Measurements from ENCODE around the gene GMDS. TPM values are rescaled to one million over a fixed set of nuclear protein-coding genes. Genes with fewer than 3 reads are reported as not detected.

GMDS gene
- total RNA-seq, 4 donors from 2014 or later: 3.4 to 7.2 (median 4.6) TPM

DNA sequence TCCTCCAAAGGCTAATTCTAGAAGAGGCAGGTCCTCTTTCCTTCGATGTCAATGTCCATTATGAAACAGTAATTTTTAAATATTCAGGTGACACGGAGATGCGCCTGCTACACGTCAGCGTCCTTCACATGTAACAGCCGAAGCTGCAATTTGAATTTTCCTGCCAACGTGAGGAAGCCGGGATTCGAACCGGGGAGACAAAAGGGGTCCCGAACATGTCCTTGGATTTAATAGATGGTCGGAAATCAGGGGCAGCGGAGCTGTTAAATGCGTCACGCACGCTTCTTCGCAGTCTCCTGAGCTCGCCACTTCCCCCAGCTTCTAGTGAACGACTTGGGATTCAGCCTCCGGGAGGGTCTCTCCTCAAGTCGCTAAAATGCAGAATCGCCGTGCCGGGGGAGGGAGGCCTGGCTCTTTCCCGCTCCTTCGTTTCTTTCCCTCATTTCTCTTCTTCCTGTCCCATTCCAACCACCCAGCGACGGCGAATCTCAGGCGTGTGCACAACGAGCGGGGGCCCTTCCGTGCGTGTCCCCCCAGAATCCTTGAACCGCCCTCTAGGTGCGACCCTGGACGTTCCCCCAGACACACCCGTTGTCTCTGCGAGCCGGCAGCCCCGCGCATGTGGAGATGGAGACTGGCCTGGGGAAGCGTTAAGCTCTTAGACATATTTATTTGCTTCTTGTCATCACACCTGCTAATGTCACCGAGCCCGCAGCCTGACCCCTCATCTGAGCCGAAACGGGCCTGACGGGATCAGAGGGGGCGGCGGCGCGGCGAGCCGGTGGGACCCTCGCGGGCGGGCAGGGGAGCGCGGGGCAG, 637.0 kb downstream of the GMDS start:
- no peak overlapping the region for H3K27ac ChIP-seq
- peak overlapping the region in 2 of 4 donors; percentile 54 to 62 for H3K4me3 ChIP-seq
- H3K27me3 ChIP-seq: peaks cover 81 to 84% (median 84%) of the 10 kb centered on the region in 3 donors
- ATAC-seq: no peak
- H3K9me3 ChIP-seq: no peaks in the 10 kb centered on the region
- DNase-seq: no peak
- peaks cover 9 to 28% of the 10 kb centered on the region in 2 donors for H3K4me1 ChIP-seq
- intact Hi-C loops (cut with DNase I; ENCODE audit: low total_unique reads) (loop anchor here (2.0 to 5.0 kb wide), 2 partner anchors 79 to 636 kb away; partner anchors contain the start of gene GMDS), in situ Hi-C loops (cut with MboI; ENCODE audit: low sequenced_read_pairs in 4 of 4) (loop anchor here (10.0 to 25.0 kb wide), 3 partner anchors 496 to 746 kb away; no protein-coding TSS in a partner anchor)
- TF ChIP-seq POLR2A (IDR thresholded peaks at IDR 0.05): no peak
- TF ChIP-seq, protein P1, sequence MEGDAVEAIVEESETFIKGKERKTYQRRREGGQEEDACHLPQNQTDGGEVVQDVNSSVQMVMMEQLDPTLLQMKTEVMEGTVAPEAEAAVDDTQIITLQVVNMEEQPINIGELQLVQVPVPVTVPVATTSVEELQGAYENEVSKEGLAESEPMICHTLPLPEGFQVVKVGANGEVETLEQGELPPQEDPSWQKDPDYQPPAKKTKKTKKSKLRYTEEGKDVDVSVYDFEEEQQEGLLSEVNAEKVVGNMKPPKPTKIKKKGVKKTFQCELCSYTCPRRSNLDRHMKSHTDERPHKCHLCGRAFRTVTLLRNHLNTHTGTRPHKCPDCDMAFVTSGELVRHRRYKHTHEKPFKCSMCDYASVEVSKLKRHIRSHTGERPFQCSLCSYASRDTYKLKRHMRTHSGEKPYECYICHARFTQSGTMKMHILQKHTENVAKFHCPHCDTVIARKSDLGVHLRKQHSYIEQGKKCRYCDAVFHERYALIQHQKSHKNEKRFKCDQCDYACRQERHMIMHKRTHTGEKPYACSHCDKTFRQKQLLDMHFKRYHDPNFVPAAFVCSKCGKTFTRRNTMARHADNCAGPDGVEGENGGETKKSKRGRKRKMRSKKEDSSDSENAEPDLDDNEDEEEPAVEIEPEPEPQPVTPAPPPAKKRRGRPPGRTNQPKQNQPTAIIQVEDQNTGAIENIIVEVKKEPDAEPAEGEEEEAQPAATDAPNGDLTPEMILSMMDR (IDR thresholded peaks at IDR 0.05 in 4 of 5, conservative IDR thresholded peaks at IDR 0.05 in 1 of 5): no peak
- no peaks in the 10 kb centered on the region for H3K36me3 ChIP-seq

DNA sequence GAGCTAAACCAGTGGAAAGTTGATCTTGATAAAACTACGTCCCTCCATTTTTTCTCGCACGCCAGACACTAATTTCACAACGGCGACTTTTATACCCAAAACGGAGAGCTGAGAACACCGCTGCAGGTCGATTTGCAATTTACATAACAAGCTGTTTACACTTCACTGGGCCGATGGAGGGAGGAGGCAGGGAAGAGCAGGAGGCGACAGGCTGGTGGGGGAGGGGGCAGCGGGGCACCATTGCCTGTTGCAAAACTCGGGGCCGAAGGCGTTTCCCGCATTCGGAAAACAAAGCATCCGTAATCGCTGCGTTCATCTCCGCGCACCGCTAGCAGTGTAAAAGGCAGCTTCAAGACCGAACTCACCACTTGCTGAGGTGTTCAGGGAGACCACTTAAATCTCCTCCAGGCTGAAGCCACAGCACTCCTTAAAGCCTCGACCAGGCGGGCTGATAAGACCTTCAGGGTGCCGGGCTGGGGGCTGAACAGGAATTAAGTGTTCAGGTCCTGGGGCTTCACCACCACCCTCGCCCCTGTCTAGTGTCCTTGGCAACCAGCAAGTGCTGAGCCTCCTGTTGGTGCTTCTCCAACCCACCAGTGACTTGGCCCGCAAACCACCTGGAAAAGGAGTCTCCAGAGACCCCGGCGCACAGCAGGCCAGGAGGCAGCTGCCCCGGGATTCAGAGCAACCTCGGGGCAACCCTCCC, 637.7 kb downstream of the GMDS start:
- H3K4me3 ChIP-seq: no peak overlapping the region
- no peak overlapping the region for H3K27ac ChIP-seq
- DNase-seq (no peak), ATAC-seq (no peak)
- peaks cover 9 to 28% of the 10 kb centered on the region in 2 donors for H3K4me1 ChIP-seq
- H3K9me3 ChIP-seq: no peaks in the 10 kb centered on the region
- peaks cover 76 to 77% (median 77%) of the 10 kb centered on the region in 3 donors for H3K27me3 ChIP-seq
- intact Hi-C loops (cut with DNase I; ENCODE audit: low total_unique reads) (loop anchor here (2.0 to 5.0 kb wide), 2 partner anchors 80 to 637 kb away; partner anchors contain the start of gene GMDS), in situ Hi-C loops (cut with MboI; ENCODE audit: low sequenced_read_pairs in 4 of 4) (loop anchor here (10.0 to 25.0 kb wide), 3 partner anchors 497 to 747 kb away; no protein-coding TSS in a partner anchor)
- TF ChIP-seq, protein P1 (IDR thresholded peaks at IDR 0.05 in 4 of 5, conservative IDR thresholded peaks at IDR 0.05 in 1 of 5): no peak
- no peak for TF ChIP-seq POLR2A (IDR thresholded peaks at IDR 0.05)
- no peaks in the 10 kb centered on the region for H3K36me3 ChIP-seq

DNA sequence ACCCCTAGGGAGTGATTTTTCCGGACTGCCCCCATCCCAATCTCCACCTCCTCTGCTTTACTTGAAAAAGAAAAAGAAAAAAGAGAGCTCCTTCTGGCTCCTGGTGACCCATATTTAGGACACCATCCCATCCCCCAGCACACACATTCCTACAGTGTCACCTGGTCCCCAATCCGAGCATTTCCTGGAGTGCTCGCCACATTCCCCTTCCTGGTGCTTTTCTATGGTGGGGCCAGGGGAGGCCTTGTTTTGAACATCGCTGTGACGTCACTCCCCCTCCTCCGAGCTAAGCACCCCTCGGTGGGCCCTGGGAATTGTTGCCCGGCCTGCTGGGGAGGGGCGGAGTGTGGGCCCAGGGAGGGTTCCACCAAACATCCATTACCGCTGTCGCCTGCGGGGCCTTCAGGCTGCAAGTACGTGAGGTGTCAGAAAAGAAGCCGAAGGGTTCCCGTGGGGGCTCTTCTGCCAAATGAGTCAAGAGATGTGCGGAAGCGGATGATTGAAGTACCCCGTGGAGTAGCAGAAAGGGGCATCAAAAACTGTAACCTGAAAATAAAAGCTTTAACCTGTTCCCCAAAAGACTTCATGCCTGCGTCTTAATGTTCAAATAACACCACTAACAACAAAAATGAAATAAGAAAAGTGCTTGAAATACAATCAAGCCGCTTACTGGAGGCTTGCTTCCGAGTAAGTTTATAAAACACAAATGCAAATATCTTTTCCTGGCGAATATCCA, 638.5 kb downstream of the GMDS start:
- H3K9me3 ChIP-seq: no peaks in the 10 kb centered on the region
- H3K4me3 ChIP-seq: no peak overlapping the region
- H3K36me3 ChIP-seq: no peaks in the 10 kb centered on the region
- in situ Hi-C loops (cut with MboI; ENCODE audit: low sequenced_read_pairs in 4 of 4) (loop anchor here (10.0 to 25.0 kb wide), 3 partner anchors 498 to 748 kb away; no protein-coding TSS in a partner anchor), intact Hi-C loops (cut with DNase I; ENCODE audit: low total_unique reads) (loop anchor here (5.0 kb wide), 1 partner anchor 80 kb away; no protein-coding TSS in a partner anchor)
- no peak for ATAC-seq
- no peak for TF ChIP-seq POLR2A (IDR thresholded peaks at IDR 0.05)
- TF ChIP-seq, protein P1 (IDR thresholded peaks at IDR 0.05 in 4 of 5, conservative IDR thresholded peaks at IDR 0.05 in 1 of 5): no peak
- no peak overlapping the region for H3K27ac ChIP-seq
- H3K27me3 ChIP-seq: peaks cover 70 to 75% (median 73%) of the 10 kb centered on the region in 3 donors
- peaks cover 3 to 27% of the 10 kb centered on the region in 2 donors for H3K4me1 ChIP-seq
- no peak for DNase-seq

Measured in gastrocnemius medialis (tissue), 4 donors.